Subcutaneous abdominal adipose tissue (tissue), 5 donors: ENCODE results near the gene LMF2.
A peak's percentile ranks its signal among the peaks of the same experiment; 100 is the strongest.

Source experiments
- H3K27ac ChIP-seq: one replicate; pipeline ENCODE4 v1.7.0; 2013; ENCODE audit warnings: low read depth, mild to moderate bottlenecking, inconsistent platforms, low read length, moderate library complexity
- H3K27me3 ChIP-seq, 5 donors: one replicate each; pipeline ENCODE4 v1.7.0; 2013; ENCODE audit warnings: low read length in 5 of 5, inconsistent platforms in 1 of 5; ENCODE audit not compliant: control insufficient read depth in 5 of 5, insufficient read depth in 4 of 5
- H3K36me3 ChIP-seq, 5 donors: one replicate each; pipeline ENCODE4 v1.7.0; 2013; ENCODE audit warnings: low read length in 5 of 5; ENCODE audit not compliant: control insufficient read depth in 5 of 5, insufficient read depth in 5 of 5
- H3K4me1 ChIP-seq, 5 donors: one replicate each; pipeline ENCODE4 v1.7.0; 2013; ENCODE audit warnings: low read length in 5 of 5, mild to moderate bottlenecking in 3 of 5, moderate library complexity in 1 of 5; ENCODE audit not compliant: control insufficient read depth in 5 of 5, insufficient read depth in 5 of 5
- H3K4me3 ChIP-seq, 5 donors: one replicate each; pipeline ENCODE4 v1.7.0; 2013; ENCODE audit warnings: low read length in 5 of 5, low read depth in 1 of 5
- H3K9ac ChIP-seq, 5 donors: one replicate each; pipeline ENCODE4 v1.7.0; 2013; ENCODE audit warnings: low read length in 5 of 5, mild to moderate bottlenecking in 4 of 5, moderate library complexity in 3 of 5
- H3K9me3 ChIP-seq, 5 donors: one replicate each; pipeline ENCODE4 v1.7.0; 2013; ENCODE audit warnings: low read length in 5 of 5; ENCODE audit not compliant: control insufficient read depth in 5 of 5
- donor health status: healthy.
- donor health status: healthy.
- donor health status: healthy.
- donor health status: healthy.
- donor health status: healthy.

LMF2 gene

DNA sequence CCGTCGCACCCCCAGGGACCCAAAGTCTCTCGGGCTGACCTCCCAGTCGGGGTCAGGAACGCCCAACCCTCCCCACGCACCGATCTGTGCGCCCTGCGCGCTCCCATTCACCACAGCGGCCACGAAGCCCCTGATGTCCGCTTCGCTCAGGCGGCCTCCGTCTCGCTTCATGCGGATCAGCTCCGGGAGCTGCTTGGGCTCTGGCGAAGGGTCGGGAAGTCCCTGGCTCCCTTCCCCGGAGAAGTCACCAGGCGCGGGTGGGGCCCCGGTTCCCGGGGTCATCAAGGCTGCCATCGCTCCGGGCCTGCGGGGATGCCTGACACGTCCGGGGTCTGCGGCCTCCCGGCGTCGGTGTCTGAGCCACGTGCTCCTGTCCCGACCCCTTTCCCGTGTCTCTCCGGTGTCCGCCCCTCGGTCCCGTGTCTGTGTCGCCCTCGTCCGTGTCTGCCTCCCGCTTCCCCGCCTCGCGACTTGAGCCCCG, 22.0 kb upstream of the LMF2 start:
- Histone ChIP-seq H3K4me1 (peaks cover 10 to 86% (median 52%) of the 10 kb centered on the region in 5 donors), H3K36me3 (no peaks in the 10 kb centered on the region), H3K9ac (peak overlapping the region; percentile 38 to 93 (median 87)), H3K27me3 (no peaks in the 10 kb centered on the region), H3K4me3 (peak overlapping the region in 4 of 5 donors; percentile 71 to 85 (median 74)), H3K27ac (peak overlapping the region; percentile 95), H3K9me3 (no peaks in the 10 kb centered on the region)

DNA sequence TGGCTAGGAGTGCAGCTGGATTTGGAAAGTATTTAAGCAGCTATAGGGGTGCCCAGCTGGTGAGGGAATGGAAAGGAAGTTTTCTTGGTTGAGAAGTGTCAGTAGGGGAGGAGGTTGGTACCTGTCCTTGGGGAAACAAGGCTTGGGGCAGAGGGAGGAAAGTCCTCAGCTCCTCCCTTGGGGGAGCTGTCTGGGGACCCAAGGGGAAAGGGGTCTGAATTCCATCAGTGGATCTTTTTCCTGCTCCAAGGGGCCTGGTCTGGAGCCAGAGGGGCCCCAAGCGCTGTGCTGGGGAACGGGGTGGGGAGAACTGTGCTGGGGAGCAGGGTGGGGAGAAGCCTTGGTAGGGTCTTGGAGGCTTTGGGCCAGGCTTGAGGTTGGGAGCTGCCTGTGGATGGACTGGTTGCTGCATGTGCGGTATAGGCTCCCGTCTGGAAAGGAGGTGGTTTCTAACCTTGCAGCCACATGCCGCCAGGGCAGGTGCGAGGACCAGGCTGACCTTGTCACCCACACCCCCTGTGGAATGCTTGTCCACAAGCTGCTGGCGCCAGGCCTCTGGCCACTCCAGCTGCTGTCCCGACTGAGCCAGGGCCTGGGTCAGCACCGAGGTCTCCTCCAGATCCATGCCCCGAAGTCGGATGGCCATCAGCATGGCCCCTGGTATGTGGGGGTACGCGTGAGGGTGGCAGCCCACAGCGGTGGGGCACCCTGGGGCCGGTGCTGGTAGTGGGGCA, 21.3 kb upstream of the LMF2 start:
- peaks cover 0 to 4% (median 1%) of the 10 kb centered on the region in 5 donors for H3K36me3 ChIP-seq
- H3K4me1 ChIP-seq = peaks cover 10 to 86% (median 57%) of the 10 kb centered on the region in 5 donors
- no peaks in the 10 kb centered on the region for H3K27me3 ChIP-seq
- H3K9ac ChIP-seq = peak overlapping the region; percentile 38 to 93 (median 87)
- peak overlapping the region in 4 of 5 donors; percentile 71 to 85 (median 74) for H3K4me3 ChIP-seq
- no peaks in the 10 kb centered on the region for H3K9me3 ChIP-seq
- H3K27ac ChIP-seq = peak overlapping the region; percentile 95

DNA sequence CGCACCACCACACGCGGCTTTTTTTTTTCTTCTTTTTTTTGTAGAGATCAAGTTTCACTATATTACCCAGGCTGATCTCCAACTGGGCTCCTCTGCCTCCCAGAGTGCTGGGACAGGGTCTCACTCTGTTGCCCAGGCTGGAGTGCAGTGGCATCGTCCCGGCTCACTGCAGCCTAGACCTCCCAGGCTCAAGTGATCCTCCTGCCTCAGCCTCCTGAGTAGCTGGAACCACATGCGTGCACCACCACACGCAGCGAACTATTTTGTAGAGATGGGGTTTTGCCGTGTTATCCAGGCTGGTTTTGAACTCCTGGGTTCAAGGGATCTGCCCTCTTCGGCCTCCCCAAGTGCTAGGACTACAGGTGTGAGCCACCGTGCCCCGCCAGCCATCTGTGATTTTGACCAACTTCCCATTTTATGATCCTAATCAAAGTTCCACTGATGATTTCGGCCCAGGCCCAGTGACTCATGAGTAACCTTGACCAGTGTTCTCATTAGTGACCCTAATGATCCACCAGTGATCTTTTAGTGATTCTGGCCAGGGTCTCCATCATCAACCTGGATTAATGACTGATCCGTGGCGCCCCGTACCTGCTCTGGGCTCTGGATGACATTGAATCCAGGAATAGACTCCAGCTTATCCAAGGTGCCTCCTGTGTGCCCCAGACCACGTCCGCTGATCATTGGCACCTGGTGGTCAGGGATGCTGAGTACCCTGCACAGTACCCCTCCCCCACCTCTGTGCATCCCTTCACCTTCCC, 20.6 kb upstream of the LMF2 start:
- Histone ChIP-seq H3K4me3 (peak overlapping the region in 4 of 5 donors; percentile 71 to 85 (median 74)), H3K9ac (peak overlapping the region in 2 of 5 donors; percentile 6 to 93), H3K27ac (peak overlapping the region; percentile 95), H3K27me3 (no peaks in the 10 kb centered on the region), H3K9me3 (no peaks in the 10 kb centered on the region), H3K4me1 (peaks cover 10 to 84% (median 57%) of the 10 kb centered on the region in 5 donors), H3K36me3 (peaks cover 0 to 12% (median 8%) of the 10 kb centered on the region in 5 donors)

DNA sequence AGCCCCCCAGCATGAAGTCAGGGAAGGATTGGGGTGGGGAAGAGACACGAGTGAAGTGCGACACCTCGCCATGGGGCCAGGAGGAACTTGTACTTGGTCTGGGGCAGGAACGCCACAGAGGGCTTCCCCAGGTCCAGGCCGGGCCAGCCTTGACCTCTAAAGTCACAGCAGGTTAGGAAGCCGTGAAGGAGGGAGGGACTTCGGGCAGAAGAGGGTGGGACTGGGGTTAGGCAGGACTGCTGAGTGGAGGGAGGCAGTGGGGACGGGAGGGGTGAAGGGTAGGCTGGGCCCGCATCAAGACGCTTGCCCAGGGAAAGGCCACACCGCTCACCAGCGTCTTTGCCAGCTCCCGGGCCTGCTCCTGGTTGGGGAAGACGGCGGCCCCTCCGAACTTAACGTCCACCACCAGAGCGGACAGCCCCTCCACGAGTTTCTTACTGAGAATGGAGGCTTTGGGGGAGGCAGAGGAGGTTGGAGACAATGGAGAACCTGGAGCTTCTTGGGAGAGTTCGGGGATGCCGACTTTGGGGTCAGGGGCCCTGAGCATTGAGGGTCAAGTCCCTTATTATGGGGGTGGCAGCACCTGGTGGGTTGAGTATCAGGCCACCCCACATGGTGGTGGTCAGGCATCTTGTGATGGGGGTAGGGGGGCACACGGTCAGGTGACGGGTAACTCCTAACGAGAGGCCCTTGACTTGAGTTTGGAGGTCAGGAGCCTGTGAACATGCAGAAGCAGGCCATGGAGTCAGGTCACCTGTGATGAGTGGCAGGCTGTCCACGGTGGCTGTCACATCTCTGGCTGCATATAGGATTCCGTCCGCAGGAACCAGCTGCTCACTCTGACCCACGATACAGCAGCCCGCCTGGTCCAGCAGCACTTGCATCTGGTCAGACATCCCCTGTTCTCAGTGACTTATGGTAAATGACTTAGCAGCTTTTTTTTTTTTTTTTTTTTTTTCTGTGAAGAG, 19.6 kb upstream of the LMF2 start:
- peaks cover 0 to 22% (median 18%) of the 10 kb centered on the region in 5 donors for H3K36me3 ChIP-seq
- peak overlapping the region in 4 of 5 donors; percentile 67 to 92 (median 78) for H3K9ac ChIP-seq
- no peaks in the 10 kb centered on the region for H3K9me3 ChIP-seq
- peaks cover 7 to 76% (median 54%) of the 10 kb centered on the region in 5 donors for H3K4me1 ChIP-seq
- H3K27me3 ChIP-seq = no peaks in the 10 kb centered on the region
- peak overlapping the region; percentile 61 to 78 (median 67) for H3K4me3 ChIP-seq
- peak overlapping the region; percentile 95 for H3K27ac ChIP-seq

DNA sequence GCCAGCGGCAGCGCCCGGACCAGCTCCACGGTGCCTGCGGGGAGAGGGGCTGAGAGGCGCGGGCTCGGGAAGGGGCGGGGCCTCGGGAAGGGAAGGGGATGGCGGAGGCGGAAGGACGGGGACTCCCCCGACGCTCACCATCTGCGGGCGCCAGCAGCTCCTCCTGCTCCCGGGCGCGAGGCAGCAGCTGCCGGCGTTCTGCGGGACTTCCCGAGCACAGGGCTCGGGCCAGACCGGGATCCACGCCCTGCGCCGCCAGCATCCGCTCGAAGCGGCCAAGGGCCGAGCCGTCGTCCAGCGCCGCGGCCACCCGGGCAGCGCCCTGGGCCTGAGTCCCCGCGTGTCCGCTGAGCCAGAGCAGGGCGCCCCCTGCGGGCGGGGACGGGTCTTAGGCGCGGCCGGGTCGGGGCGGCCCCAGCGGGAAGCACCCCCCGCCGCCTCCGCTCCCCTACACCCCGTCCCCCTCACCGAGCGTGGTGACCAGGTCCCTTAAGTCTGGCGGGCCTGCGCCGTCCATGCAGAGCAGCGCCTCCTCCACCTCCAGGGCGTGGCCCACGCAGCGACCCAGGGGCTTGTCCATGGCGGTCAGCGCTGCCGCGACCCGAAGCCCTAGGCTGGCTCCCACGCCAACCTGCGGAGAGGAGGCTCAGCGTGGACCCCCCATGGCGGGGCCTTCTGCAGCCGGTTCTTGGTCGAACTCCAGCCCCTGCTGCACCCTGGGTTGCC, 18.8 kb upstream of the LMF2 start:
- H3K4me1 ChIP-seq = peaks cover 7 to 68% (median 49%) of the 10 kb centered on the region in 5 donors
- H3K27me3 ChIP-seq = no peaks in the 10 kb centered on the region
- peak overlapping the region in 4 of 5 donors; percentile 71 to 92 (median 78) for H3K9ac ChIP-seq
- no peaks in the 10 kb centered on the region for H3K9me3 ChIP-seq
- H3K4me3 ChIP-seq = peak overlapping the region; percentile 61 to 78 (median 67)
- H3K27ac ChIP-seq = peak overlapping the region; percentile 95
- peaks cover 0 to 30% (median 27%) of the 10 kb centered on the region in 5 donors for H3K36me3 ChIP-seq

DNA sequence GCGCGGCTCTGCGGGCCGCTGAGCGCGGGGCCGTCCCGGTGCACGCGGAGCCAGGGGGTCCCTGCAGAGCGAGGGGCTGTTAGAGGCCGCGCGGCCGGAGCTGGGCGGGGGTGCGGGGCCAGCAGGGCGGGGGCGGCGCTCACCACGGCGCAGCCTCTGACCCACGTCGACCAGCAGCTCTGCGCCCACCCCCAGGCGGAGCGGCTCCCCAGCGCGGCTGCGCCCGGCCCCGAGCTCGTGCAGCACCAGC, 18.3 kb upstream of the LMF2 start:
- peak overlapping the region; percentile 95 for H3K27ac ChIP-seq
- peak overlapping the region in 4 of 5 donors; percentile 66 to 78 (median 68) for H3K4me3 ChIP-seq
- H3K27me3 ChIP-seq = no peaks in the 10 kb centered on the region
- peak overlapping the region in 4 of 5 donors; percentile 71 to 92 (median 73) for H3K9ac ChIP-seq
- peaks cover 0 to 35% (median 32%) of the 10 kb centered on the region in 5 donors for H3K36me3 ChIP-seq
- peaks cover 7 to 63% (median 45%) of the 10 kb centered on the region in 5 donors for H3K4me1 ChIP-seq
- H3K9me3 ChIP-seq = no peaks in the 10 kb centered on the region

DNA sequence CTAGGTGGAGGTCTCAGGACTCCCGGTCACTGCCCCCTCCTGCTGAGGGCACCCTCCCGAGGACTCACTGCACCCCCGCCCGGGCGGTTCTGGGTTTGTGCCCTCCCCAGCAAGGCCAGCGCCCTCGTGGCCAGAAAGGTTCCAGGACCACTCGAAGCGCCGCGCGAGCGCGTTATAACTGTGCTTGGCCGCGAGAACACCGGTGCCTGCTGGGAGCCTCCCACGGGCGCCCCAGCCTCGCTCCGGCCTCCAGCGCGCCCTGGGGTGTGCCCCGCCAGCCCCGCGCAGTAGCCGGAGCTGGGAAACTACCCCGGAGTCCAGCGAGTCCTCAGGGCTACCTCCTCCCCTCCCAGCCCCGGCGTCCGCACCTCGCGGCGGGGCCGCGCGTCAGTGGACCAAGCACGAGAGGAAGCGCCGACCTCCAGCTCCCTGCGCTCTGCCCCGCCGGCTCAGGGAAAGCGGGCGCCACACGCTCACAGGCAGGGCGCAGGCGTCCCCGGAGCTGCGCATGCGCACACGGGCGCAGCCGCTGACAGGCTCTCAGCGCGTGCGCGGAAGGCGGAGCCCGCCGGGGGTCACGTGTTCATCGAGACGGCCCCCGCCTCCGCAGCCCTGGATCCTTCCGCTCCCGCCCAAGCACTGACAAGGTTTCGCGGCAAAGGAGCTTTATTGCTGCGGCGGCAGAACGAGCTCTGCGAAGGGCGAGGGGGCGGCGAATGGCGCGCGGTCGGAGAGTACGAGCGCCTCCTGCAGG, 17.8 kb upstream of the LMF2 start, which contains the start of gene SCO2:
Gene SCO2 (minus strand): TSS at position 495 of the 754 bp plus-strand sequence. CDS start 1,187 bp downstream, outside the sequence.
- H3K27me3 ChIP-seq = no peaks in the 10 kb centered on the region
- peaks cover 0 to 36% (median 32%) of the 10 kb centered on the region in 5 donors for H3K36me3 ChIP-seq
- H3K9me3 ChIP-seq = no peaks in the 10 kb centered on the region
- H3K9ac ChIP-seq = peak within 1 kb of the TSS; percentile 26 to 92 (median 74)
- peak within 1 kb of the TSS; percentile 66 to 78 (median 68) for H3K4me3 ChIP-seq
- peak within 1 kb of the TSS; percentile 95 for H3K27ac ChIP-seq
- H3K4me1 ChIP-seq = peaks cover 7 to 59% (median 41%) of the 10 kb centered on the region in 5 donors

DNA sequence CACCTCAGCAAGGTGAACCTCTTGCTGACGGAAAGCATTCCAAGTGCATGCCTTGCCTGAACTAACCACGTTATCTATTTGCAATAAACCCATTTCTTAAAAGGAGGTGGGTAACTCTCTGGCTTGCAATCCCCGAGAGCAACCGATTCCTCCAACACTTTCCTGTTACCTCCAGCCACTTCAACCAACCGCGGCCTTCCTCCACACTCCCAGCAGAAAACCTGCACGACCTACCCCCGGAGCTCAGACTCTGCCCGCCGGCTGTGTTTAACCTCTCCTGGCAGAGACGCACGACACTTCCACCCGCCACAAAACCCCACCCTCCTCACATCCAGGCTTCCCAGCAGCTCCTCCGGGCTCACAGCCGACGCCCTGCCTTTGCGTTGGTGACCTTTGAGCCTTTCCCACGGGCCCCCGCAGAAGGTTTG, 17.2 kb upstream of the LMF2 start:
- Histone ChIP-seq H3K27me3 (no peaks in the 10 kb centered on the region), H3K9ac (peak overlapping the region; percentile 26 to 84 (median 73)), H3K36me3 (peaks cover 0 to 37% (median 32%) of the 10 kb centered on the region in 5 donors), H3K4me1 (peaks cover 7 to 56% (median 40%) of the 10 kb centered on the region in 5 donors), H3K9me3 (no peaks in the 10 kb centered on the region), H3K27ac (peak overlapping the region; percentile 95), H3K4me3 (peak overlapping the region; percentile 66 to 78 (median 68))
